ENCODE measurements around the gene TMC1. TPM values are rescaled to one million over a fixed set of nuclear protein-coding genes. Genes with fewer than 3 reads are reported as not detected.

TMC1 gene
- total RNA-seq, 1 experiment from 2014 or later: 0.36 TPM

DNA sequence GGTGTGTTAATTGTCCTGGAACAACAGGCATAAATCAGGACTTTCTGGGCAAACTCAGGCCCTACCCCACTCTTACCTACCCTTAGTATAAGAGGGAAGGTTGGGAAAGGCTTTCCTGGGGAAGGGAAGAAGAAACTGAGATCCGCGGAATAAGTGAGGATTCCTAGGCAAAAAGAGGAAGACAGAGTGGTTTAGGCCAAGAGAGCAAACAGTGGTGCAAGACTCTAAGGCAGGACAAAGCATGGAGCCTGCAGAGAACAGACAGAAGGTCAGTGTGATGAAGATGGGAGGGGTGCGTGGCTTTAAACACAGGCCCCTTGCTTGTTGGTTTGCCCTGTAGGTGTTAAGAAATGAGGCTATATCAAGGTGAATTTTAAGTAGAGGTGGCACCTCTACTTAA lies 69.4 kb downstream of the TMC1 start:
- Histone ChIP-seq H3K36me3 (ENCODE audit: control insufficient read depth, insufficient read depth, low read length) (no peaks in the 10 kb centered on the region), H3K27me3 (ENCODE audit: control insufficient read depth, insufficient read depth, low read length) (no peaks in the 10 kb centered on the region), H3K9me3 (ENCODE audit: control insufficient read depth, insufficient read depth, low read depth, low read length) (no peaks in the 10 kb centered on the region), H3K4me3 (ENCODE audit: low read depth in 2 of 2, low read length in 2 of 2) (no peak overlapping the region), H3K27ac (ENCODE audit: low read length) (peak overlapping the region; percentile 85), H3K4me1 (ENCODE audit: control insufficient read depth, insufficient read depth, low read length) (peaks cover 22% of the 10 kb centered on the region)
- ATAC-seq (no peak), DNase-seq (ENCODE audit: low read depth, low spot score) (no peak)
- CTCF ChIA-PET: no interaction called here
- BruUV-seq (replicated peaks): no TSS peak
- TF ChIP-seq, protein P1, sequence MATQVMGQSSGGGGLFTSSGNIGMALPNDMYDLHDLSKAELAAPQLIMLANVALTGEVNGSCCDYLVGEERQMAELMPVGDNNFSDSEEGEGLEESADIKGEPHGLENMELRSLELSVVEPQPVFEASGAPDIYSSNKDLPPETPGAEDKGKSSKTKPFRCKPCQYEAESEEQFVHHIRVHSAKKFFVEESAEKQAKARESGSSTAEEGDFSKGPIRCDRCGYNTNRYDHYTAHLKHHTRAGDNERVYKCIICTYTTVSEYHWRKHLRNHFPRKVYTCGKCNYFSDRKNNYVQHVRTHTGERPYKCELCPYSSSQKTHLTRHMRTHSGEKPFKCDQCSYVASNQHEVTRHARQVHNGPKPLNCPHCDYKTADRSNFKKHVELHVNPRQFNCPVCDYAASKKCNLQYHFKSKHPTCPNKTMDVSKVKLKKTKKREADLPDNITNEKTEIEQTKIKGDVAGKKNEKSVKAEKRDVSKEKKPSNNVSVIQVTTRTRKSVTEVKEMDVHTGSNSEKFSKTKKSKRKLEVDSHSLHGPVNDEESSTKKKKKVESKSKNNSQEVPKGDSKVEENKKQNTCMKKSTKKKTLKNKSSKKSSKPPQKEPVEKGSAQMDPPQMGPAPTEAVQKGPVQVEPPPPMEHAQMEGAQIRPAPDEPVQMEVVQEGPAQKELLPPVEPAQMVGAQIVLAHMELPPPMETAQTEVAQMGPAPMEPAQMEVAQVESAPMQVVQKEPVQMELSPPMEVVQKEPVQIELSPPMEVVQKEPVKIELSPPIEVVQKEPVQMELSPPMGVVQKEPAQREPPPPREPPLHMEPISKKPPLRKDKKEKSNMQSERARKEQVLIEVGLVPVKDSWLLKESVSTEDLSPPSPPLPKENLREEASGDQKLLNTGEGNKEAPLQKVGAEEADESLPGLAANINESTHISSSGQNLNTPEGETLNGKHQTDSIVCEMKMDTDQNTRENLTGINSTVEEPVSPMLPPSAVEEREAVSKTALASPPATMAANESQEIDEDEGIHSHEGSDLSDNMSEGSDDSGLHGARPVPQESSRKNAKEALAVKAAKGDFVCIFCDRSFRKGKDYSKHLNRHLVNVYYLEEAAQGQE (IDR thresholded peaks at IDR 0.05; ENCODE audit: insufficient read depth in 1 of 2, low read depth in 2 of 2, low read length in 1 of 2): no peak
- no peak for TF ChIP-seq POLR2AphosphoS5 (IDR thresholded peaks at IDR 0.05; ENCODE audit: low read depth, low read length)
- TF ChIP-seq, protein P2, sequence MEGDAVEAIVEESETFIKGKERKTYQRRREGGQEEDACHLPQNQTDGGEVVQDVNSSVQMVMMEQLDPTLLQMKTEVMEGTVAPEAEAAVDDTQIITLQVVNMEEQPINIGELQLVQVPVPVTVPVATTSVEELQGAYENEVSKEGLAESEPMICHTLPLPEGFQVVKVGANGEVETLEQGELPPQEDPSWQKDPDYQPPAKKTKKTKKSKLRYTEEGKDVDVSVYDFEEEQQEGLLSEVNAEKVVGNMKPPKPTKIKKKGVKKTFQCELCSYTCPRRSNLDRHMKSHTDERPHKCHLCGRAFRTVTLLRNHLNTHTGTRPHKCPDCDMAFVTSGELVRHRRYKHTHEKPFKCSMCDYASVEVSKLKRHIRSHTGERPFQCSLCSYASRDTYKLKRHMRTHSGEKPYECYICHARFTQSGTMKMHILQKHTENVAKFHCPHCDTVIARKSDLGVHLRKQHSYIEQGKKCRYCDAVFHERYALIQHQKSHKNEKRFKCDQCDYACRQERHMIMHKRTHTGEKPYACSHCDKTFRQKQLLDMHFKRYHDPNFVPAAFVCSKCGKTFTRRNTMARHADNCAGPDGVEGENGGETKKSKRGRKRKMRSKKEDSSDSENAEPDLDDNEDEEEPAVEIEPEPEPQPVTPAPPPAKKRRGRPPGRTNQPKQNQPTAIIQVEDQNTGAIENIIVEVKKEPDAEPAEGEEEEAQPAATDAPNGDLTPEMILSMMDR (IDR thresholded peaks at IDR 0.05): no peak
- TF ChIP-seq TCF7L2 (IDR thresholded peaks at IDR 0.05; ENCODE audit: low read depth, low read length): no peak
- TF ChIP-seq SIN3A (IDR thresholded peaks at IDR 0.05; ENCODE audit: borderline replicate concordance, insufficient read depth, low read depth, low read length): no peak
- intact Hi-C loops (cut with micrococcal nuclease; ENCODE audit: unreplicated experiment) (loop anchor here (5.0 kb wide), 3 partner anchors 64 to 309 kb away; no protein-coding TSS in a partner anchor), in situ Hi-C loops (cut with HindIII; ENCODE audit: low pct_unique_long_range_greater_than_20kb, low sequenced_read_pairs) (no loop called here)
- POLR2A ChIA-PET: interaction anchor here (0.6 kb wide), 1 partner anchor 226 kb away, joined by 8 read pairs; no protein-coding TSS in a partner anchor

DNA sequence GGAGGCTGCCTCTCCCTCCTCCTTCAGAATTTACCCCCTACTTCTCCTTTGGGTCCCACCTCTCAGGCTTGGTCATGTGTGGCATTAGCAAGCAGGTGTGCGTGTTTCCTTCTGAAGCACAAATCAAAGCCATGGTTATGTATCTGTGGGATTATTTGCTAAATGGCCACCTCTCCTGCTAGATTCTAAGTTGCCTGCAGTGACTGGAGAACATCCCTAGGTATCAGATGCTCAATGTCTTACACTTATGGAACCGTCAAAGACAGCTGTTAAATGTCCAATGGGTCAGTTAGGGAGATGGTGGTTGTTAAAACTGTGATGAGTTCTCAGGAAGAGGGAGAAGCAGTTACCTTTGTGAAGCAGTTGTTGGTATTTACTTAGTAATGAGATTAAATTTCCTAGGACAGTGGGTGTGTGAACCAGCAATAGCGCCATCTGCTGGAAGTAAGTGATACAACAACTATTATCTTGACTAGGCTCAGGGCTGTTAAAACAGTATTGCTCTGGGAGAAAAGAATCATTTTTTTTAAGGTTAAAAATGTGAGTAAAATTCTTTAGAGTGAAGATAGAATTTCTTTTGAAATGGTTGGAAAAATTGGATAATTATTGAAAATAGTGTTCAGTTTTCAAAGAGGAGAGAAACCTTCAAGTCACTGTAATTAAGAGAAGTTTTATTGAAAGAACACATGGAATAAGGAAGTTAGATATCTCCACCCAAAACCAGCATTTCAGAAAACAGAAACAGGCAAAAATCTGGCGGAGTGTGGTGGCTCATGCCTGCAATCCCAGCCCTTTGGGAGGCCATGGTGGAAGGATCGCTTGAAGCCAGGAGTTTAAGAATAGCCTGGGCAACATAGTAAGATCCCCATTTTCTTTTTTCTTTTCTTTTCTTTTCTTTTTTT lies 71.3 kb downstream of the TMC1 start:
- CTCF ChIA-PET: no interaction called here
- Histone ChIP-seq H3K4me3 (ENCODE audit: low read depth in 2 of 2, low read length in 2 of 2) (no peak overlapping the region), H3K4me1 (ENCODE audit: control insufficient read depth, insufficient read depth, low read length) (peaks cover 22% of the 10 kb centered on the region), H3K27me3 (ENCODE audit: control insufficient read depth, insufficient read depth, low read length) (no peaks in the 10 kb centered on the region), H3K9me3 (ENCODE audit: control insufficient read depth, insufficient read depth, low read depth, low read length) (no peaks in the 10 kb centered on the region), H3K27ac (ENCODE audit: low read length) (peak overlapping the region; percentile 85), H3K36me3 (ENCODE audit: control insufficient read depth, insufficient read depth, low read length) (no peaks in the 10 kb centered on the region)
- POLR2A ChIA-PET: interaction anchor here (0.6 kb wide), 1 partner anchor 31 kb away, joined by 10 read pairs; no protein-coding TSS in a partner anchor
- intact Hi-C loops (cut with micrococcal nuclease; ENCODE audit: unreplicated experiment): loop anchor here (5.0 kb wide), 3 partner anchors 65 to 310 kb away; no protein-coding TSS in a partner anchor
- in situ Hi-C loops (cut with HindIII; ENCODE audit: low pct_unique_long_range_greater_than_20kb, low sequenced_read_pairs): no loop called here
- TF ChIP-seq, protein P2 (IDR thresholded peaks at IDR 0.05): peak; percentile 73
- TF ChIP-seq SIN3A (IDR thresholded peaks at IDR 0.05; ENCODE audit: borderline replicate concordance, insufficient read depth, low read depth, low read length): no peak
- ATAC-seq: peak; percentile 90
- peak; percentile 59 for DNase-seq (ENCODE audit: low read depth, low spot score)
- no TSS peak for BruUV-seq (replicated peaks)

All from Panc1 (cell line).